Fibroblast of lung (primary cell): Measurements from ENCODE around the gene TUT7.

Source experiments
- EZH2 ChIP-seq: IDR thresholded peaks from 2 replicates; pipeline ENCODE4 v1.5.1; 2012; ENCODE audit warnings: low read length, control low read depth, mild to moderate bottlenecking; ENCODE audit errors: missing control alignments
- TF ChIP-seq, protein P1 (sequence below), 2 donors: IDR thresholded peaks in 1 of 2; conservative IDR thresholded peaks in 1 of 2; 1 replicate in 1 of 2; 2 replicates in 1 of 2; pipeline ENCODE4 v1.5.1; 2011 to 2012; ENCODE audit warnings: low read length in 2 of 2, control low read depth in 1 of 2, inconsistent platforms in 1 of 2, low read depth in 1 of 2, mild to moderate bottlenecking in 1 of 2

DNA sequence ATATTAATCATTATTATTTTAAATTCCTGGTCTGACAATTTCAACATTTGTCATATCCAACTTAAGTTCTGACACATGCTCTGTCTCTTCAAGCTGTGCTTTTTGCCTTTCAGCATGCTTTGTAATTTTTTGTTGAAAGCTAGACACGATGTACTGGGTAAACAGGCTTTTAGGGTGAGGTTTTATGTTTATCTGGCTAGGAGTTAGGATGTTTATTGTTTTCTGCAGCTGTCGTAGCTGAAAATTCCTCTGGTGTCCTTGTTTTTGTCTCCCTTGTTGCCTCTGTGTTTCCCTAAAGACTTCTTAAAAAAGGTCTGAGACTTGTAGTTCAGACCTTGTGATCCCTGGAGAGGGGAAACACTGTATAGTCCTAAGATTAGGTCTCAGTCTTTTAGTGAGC is 20.6 kb downstream of the TUT7 start:
- TF ChIP-seq, protein P1, sequence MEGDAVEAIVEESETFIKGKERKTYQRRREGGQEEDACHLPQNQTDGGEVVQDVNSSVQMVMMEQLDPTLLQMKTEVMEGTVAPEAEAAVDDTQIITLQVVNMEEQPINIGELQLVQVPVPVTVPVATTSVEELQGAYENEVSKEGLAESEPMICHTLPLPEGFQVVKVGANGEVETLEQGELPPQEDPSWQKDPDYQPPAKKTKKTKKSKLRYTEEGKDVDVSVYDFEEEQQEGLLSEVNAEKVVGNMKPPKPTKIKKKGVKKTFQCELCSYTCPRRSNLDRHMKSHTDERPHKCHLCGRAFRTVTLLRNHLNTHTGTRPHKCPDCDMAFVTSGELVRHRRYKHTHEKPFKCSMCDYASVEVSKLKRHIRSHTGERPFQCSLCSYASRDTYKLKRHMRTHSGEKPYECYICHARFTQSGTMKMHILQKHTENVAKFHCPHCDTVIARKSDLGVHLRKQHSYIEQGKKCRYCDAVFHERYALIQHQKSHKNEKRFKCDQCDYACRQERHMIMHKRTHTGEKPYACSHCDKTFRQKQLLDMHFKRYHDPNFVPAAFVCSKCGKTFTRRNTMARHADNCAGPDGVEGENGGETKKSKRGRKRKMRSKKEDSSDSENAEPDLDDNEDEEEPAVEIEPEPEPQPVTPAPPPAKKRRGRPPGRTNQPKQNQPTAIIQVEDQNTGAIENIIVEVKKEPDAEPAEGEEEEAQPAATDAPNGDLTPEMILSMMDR (conservative IDR thresholded peaks at IDR 0.05 in 1 of 2, IDR thresholded peaks at IDR 0.05 in 1 of 2; ENCODE audit: low read depth in 1 of 2, low read length in 2 of 2): no peak
- no peak for TF ChIP-seq EZH2
